ENCODE results near the gene NEGR1. TPM values are rescaled to one million over a fixed set of nuclear protein-coding genes. Genes with fewer than 3 reads are reported as not detected.
A peak's percentile ranks its signal among the peaks of the same experiment; 100 is the strongest.

NEGR1 gene
- total RNA-seq, 1 donor from 2014 or later: 7.6 TPM

- DNase-seq (ENCODE audit: extremely low spot score, unreplicated experiment): no peak
- H3K9me3 Mint-ChIP-seq (ENCODE audit: unreplicated experiment): peaks cover 3% of the 10 kb centered on the region
- H3K4me1 Mint-ChIP-seq (ENCODE audit: unreplicated experiment): peaks cover 55% of the 10 kb centered on the region
- H3K4me3 Mint-ChIP-seq (ENCODE audit: unreplicated experiment): no peak overlapping the region
- no peaks in the 10 kb centered on the region for H3K27me3 Mint-ChIP-seq (ENCODE audit: unreplicated experiment)
- TF ChIP-seq CTCF (IDR thresholded peaks at IDR 0.05): no peak
- no peaks in the 10 kb centered on the region for H3K36me3 Mint-ChIP-seq (ENCODE audit: unreplicated experiment)
- peak overlapping the region; percentile 72 for H3K27ac Mint-ChIP-seq (ENCODE audit: unreplicated experiment)
Measured at GRCh38 chr1:71660411-71660810, 621.9 kb downstream of the NEGR1 start.

- H3K4me1 Mint-ChIP-seq (ENCODE audit: unreplicated experiment): peaks cover 40% of the 10 kb centered on the region
- H3K4me3 Mint-ChIP-seq (ENCODE audit: unreplicated experiment): no peak overlapping the region
- H3K9me3 Mint-ChIP-seq (ENCODE audit: unreplicated experiment): peaks cover 3% of the 10 kb centered on the region
- no peaks in the 10 kb centered on the region for H3K36me3 Mint-ChIP-seq (ENCODE audit: unreplicated experiment)
- H3K27me3 Mint-ChIP-seq (ENCODE audit: unreplicated experiment): no peaks in the 10 kb centered on the region
- DNase-seq (ENCODE audit: extremely low spot score, unreplicated experiment): no peak
- no peak overlapping the region for H3K27ac Mint-ChIP-seq (ENCODE audit: unreplicated experiment)
- no peak for TF ChIP-seq CTCF (IDR thresholded peaks at IDR 0.05)
Measured at GRCh38 chr1:71657891-71658679, 624.3 kb downstream of the NEGR1 start.

GRCh38 chr1:71656902-71657301 lies 625.4 kb downstream of the NEGR1 start:
- peaks cover 40% of the 10 kb centered on the region for H3K4me1 Mint-ChIP-seq (ENCODE audit: unreplicated experiment)
- no peaks in the 10 kb centered on the region for H3K36me3 Mint-ChIP-seq (ENCODE audit: unreplicated experiment)
- no peak for TF ChIP-seq CTCF (IDR thresholded peaks at IDR 0.05)
- peaks cover 3% of the 10 kb centered on the region for H3K9me3 Mint-ChIP-seq (ENCODE audit: unreplicated experiment)
- H3K27ac Mint-ChIP-seq (ENCODE audit: unreplicated experiment): no peak overlapping the region
- DNase-seq (ENCODE audit: extremely low spot score, unreplicated experiment): no peak
- H3K27me3 Mint-ChIP-seq (ENCODE audit: unreplicated experiment): no peaks in the 10 kb centered on the region
- no peak overlapping the region for H3K4me3 Mint-ChIP-seq (ENCODE audit: unreplicated experiment)

- DNase-seq (ENCODE audit: extremely low spot score, unreplicated experiment): no peak
- Mint-ChIP-seq H3K27ac (ENCODE audit: unreplicated experiment) (no peak overlapping the region), H3K4me1 (ENCODE audit: unreplicated experiment) (peaks cover 37% of the 10 kb centered on the region), H3K27me3 (ENCODE audit: unreplicated experiment) (no peaks in the 10 kb centered on the region), H3K4me3 (ENCODE audit: unreplicated experiment) (no peak overlapping the region), H3K36me3 (ENCODE audit: unreplicated experiment) (no peaks in the 10 kb centered on the region), H3K9me3 (ENCODE audit: unreplicated experiment) (peaks cover 3% of the 10 kb centered on the region)
- TF ChIP-seq CTCF (IDR thresholded peaks at IDR 0.05): no peak
Measured at GRCh38 chr1:71655604-71656003, 626.7 kb downstream of the NEGR1 start.

GRCh38 chr1:71653952-71654351 lies 628.4 kb downstream of the NEGR1 start:
- H3K9me3 Mint-ChIP-seq (ENCODE audit: unreplicated experiment): no peaks in the 10 kb centered on the region
- no peak for TF ChIP-seq CTCF (IDR thresholded peaks at IDR 0.05)
- H3K27ac Mint-ChIP-seq (ENCODE audit: unreplicated experiment): no peak overlapping the region
- no peaks in the 10 kb centered on the region for H3K36me3 Mint-ChIP-seq (ENCODE audit: unreplicated experiment)
- no peak for DNase-seq (ENCODE audit: extremely low spot score, unreplicated experiment)
- H3K4me1 Mint-ChIP-seq (ENCODE audit: unreplicated experiment): peaks cover 30% of the 10 kb centered on the region
- H3K4me3 Mint-ChIP-seq (ENCODE audit: unreplicated experiment): no peak overlapping the region
- no peaks in the 10 kb centered on the region for H3K27me3 Mint-ChIP-seq (ENCODE audit: unreplicated experiment)
